ENCODE data around the gene EMSY.

GRCh38 chr11:76459846-76460245, 15.0 kb downstream of the EMSY start:
- TF ChIP-seq SPI1 (IDR thresholded peaks at IDR 0.05; ENCODE audit: low read depth, low read length) (no peak), POLR2A (IDR thresholded peaks at IDR 0.05; ENCODE audit: low read depth, low read length) (no peak), TAF1 (IDR thresholded peaks at IDR 0.05; ENCODE audit: low read depth, low read length) (no peak), POLR2AphosphoS5 (IDR thresholded peaks at IDR 0.05; ENCODE audit: low read depth, low read length) (no peak)
